HCT116 (cell line): Measurements from ENCODE around the gene ABL1.

ENCODE experiments used
- CBX3 ChIP-seq: IDR thresholded peaks from 2 replicates; pipeline ENCODE4 v1.6.1; 2012; ENCODE audit warnings: low read depth
- CEBPB ChIP-seq: IDR thresholded peaks from 2 replicates; pipeline ENCODE4 v1.6.1; 2012; ENCODE audit warnings: low read depth
- EZH2 ChIP-seq: fragments of 200-600 bp; sonication (generic); IDR thresholded peaks from 2 replicates; pipeline ENCODE4 v1.6.1; 2017; ENCODE audit warnings: antibody characterized with exemption, mixed run types
- EZH2phosphoT487 ChIP-seq: fragments of 200-600 bp; IDR thresholded peaks from 2 replicates; pipeline ENCODE4 v1.6.1; 2018; ENCODE audit warnings: antibody characterized with exemption, borderline replicate concordance
- POLR2A ChIP-seq: IDR thresholded peaks from 2 replicates; pipeline ENCODE4 v1.7.0; 2011; ENCODE audit warnings: borderline replicate concordance; ENCODE audit not compliant: insufficient read depth, insufficient read length; ENCODE audit errors: extremely low read depth
- POLR2AphosphoS5 ChIP-seq: IDR thresholded peaks from 2 replicates; pipeline ENCODE4 v1.6.1; 2011; ENCODE audit warnings: mild to moderate bottlenecking, low read depth, low read length, moderate library complexity
- RAD21 ChIP-seq: IDR thresholded peaks from 2 replicates; pipeline ENCODE4 v1.6.1; 2012; ENCODE audit warnings: low read depth, mild to moderate bottlenecking
- ZFX ChIP-seq: fragments of 450-650 bp; IDR thresholded peaks from 2 replicates; pipeline ENCODE4 v1.6.1; 2017
- ZNF274 ChIP-seq: fragments of 200-500 bp; sonication (Bioruptor generic); IDR thresholded peaks from 2 replicates; pipeline ENCODE4 v1.6.1; 2014; ENCODE audit warnings: mild to moderate bottlenecking, low read depth, low read length, inconsistent platforms
- TF ChIP-seq, protein P1 (sequence below), 3 experiments: fragments of 200-600 bp in 1 of 3; sonication (generic) in 1 of 3; IDR thresholded peaks in 2 of 3; conservative IDR thresholded peaks in 1 of 3; 2 replicates each; pipeline ENCODE4 v1.5.1; 2012 to 2017; ENCODE audit warnings: low read depth in 2 of 3, low read length in 2 of 3, antibody characterized with exemption in 1 of 3, borderline replicate concordance in 1 of 3, control low read depth in 1 of 3, mild to moderate bottlenecking in 1 of 3, mixed read lengths in 1 of 3, mixed run types in 1 of 3, moderate library complexity in 1 of 3; ENCODE audit not compliant: insufficient read depth in 1 of 3

- TF ChIP-seq, protein P1, sequence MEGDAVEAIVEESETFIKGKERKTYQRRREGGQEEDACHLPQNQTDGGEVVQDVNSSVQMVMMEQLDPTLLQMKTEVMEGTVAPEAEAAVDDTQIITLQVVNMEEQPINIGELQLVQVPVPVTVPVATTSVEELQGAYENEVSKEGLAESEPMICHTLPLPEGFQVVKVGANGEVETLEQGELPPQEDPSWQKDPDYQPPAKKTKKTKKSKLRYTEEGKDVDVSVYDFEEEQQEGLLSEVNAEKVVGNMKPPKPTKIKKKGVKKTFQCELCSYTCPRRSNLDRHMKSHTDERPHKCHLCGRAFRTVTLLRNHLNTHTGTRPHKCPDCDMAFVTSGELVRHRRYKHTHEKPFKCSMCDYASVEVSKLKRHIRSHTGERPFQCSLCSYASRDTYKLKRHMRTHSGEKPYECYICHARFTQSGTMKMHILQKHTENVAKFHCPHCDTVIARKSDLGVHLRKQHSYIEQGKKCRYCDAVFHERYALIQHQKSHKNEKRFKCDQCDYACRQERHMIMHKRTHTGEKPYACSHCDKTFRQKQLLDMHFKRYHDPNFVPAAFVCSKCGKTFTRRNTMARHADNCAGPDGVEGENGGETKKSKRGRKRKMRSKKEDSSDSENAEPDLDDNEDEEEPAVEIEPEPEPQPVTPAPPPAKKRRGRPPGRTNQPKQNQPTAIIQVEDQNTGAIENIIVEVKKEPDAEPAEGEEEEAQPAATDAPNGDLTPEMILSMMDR (IDR thresholded peaks at IDR 0.05 in 2 of 3, conservative IDR thresholded peaks at IDR 0.05 in 1 of 3; ENCODE audit: borderline replicate concordance in 1 of 3, insufficient read depth in 1 of 3, low read depth in 2 of 3, low read length in 2 of 3) = no peak
- TF ChIP-seq POLR2AphosphoS5 = no peak
- TF ChIP-seq RAD21 = no peak
- no peak for TF ChIP-seq POLR2A
- TF ChIP-seq ZNF274 = no peak
- TF ChIP-seq ZFX = no peak
- no peak for TF ChIP-seq EZH2phosphoT487
- TF ChIP-seq CBX3 = no peak
- no peak for TF ChIP-seq EZH2
- no peak for TF ChIP-seq CEBPB
Observed at GRCh38 chr9:130877300-130877699, 42.2 kb downstream of the ABL1 start.
